H54 (cell line): Measurements from ENCODE around the gene COX15.

Experiments used
- DNase-seq: peaks from one replicate; pipeline ENCODE4 v3.0.0; 2011; ENCODE audit warnings: low spot score, mixed read lengths; ENCODE audit not compliant: insufficient read length
- FAIRE-seq: peaks from 3 replicates; lab custom pipeline; 2011; peaks lifted over from hg19 to GRCh38; lab: Jason Lieb, UNC
- POLR2A ChIP-seq: IDR thresholded peaks from 2 replicates; pipeline ENCODE4 v1.6.1; 2011; ENCODE audit warnings: low read depth, mild to moderate bottlenecking, low read length

COX15 gene

DNA sequence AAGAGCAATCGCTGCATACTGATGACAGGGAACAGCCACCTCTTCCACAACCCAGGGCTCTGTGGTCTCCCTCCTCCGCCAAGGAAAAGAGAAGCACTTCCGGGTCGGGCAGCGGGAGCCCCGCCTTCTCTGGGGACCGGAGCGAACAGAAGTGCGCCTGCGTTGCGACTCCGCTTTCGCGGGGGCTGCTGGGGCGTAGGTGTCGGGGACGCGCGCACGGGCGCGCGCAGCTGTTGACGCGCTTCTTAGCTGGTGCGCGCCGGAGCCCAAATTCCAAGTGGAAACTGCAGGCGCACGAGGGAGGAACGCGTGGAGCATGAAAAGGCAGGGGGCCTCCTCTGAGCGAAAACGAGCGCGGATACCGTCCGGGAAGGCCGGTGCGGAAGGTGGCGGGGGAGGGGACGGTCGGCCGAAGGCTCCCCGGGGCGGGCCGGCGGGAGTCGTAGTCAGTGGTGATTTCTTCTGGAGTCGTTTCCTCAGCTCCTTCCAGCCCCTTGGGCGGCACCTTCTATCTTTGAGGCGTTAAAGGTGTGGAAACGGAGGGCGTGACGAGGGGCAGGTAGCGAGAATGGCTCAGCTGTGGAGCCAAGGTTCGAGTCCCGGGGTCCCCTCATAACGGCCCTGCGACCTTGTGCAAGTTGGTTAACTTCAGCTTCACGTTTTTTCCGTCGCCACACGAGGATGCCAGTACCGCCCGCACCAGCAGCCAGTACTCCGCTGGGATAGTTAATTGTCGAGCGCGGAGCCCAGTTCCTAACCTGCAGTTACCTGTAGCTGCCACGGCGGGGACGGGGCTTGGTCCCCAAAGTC lies at the start of gene COX15, which contains the start of gene CUTC:
TSS of gene COX15 (minus strand) at position 95 of the 810 bp plus-strand sequence. CDS start at position 17, 78 bp downstream.
TSS of gene CUTC (plus strand) at position 202 of the 810 bp plus-strand sequence. CDS start at position 317, 115 bp downstream.
- FAIRE-seq = peak; percentile 58
- DNase-seq = peak; percentile 92
- peak; percentile 54 for TF ChIP-seq POLR2A

- no peak for TF ChIP-seq POLR2A
- FAIRE-seq (no peak), DNase-seq (no peak)
These were observed 47.4 kb upstream of the COX15 start for GRCh38 chr10:99779335-99779734.

GRCh38 chr10:99777918-99778714 lies 46.2 kb upstream of the COX15 start:
- DNase-seq (no peak), FAIRE-seq (peak; percentile 68)
- TF ChIP-seq POLR2A = no peak

GRCh38 chr10:99775850-99776249 lies 43.9 kb upstream of the COX15 start:
- DNase-seq (peak; percentile 48), FAIRE-seq (peak; percentile 89)
- TF ChIP-seq POLR2A = no peak

DNA sequence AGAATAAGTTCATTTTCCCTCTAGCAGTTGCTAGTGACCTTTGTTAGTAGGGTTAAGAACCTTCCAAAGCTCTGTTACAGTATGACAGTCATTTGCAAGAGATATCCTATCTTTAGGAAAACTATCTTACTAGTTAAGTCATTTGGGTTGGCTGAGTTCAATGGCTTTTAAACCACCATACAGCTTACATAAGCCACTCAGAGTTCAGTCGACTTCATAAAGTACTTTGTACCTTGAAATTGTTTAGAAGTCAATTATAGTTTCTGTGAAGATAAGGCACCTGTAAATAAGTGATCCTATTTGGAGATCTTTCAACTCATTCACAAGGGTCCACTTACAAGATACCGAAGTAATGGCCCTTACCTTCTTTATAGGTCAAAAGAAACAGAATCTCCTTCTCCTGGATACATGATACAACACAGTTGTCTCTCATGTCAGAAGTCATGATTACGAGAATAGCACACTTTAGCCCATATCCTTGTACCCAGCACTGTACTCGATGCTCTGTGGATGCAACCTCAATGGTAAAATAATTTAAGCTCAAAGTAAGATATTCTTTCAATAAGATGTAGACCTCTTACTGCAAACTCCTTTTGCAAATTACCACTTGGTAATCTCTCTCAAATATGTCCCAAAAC lies 38.6 kb upstream of the COX15 start:
- no peak for FAIRE-seq
- no peak for DNase-seq
- TF ChIP-seq POLR2A = no peak

- DNase-seq (no peak), FAIRE-seq (no peak)
- TF ChIP-seq POLR2A = no peak
These were observed 37.8 kb upstream of the COX15 start for GRCh38 chr10:99769706-99770105.

GRCh38 chr10:99768556-99768955 lies 36.6 kb upstream of the COX15 start:
- no peak for TF ChIP-seq POLR2A
- FAIRE-seq (no peak), DNase-seq (no peak)

- FAIRE-seq (no peak), DNase-seq (no peak)
- no peak for TF ChIP-seq POLR2A
These were observed 36.0 kb upstream of the COX15 start for GRCh38 chr10:99767901-99768300.

DNA sequence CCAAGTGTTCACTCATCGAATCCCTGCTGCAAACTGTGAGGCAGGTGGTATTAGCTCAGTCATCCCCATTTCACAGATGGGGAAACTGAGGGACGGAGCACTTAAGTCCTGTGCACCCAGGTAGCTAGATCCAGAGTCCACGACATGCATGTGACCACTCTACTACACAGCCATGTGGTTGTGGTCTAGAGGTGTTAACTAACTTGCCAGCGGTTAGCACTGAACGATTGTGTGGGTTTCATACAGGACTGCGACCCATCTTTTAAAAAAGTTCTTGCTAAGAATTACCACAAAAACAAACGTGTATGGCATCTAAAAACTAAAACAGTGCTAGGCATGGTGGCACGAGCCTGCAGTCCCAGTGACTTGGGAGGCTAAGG lies 34.4 kb upstream of the COX15 start:
- no peak for DNase-seq
- TF ChIP-seq POLR2A = no peak
- FAIRE-seq = no peak

- FAIRE-seq (no peak), DNase-seq (no peak)
- TF ChIP-seq POLR2A = no peak
These were observed 33.9 kb upstream of the COX15 start for GRCh38 chr10:99765672-99766301.

GRCh38 chr10:99761365-99761764 lies 29.4 kb upstream of the COX15 start:
- TF ChIP-seq POLR2A = no peak
- no peak for FAIRE-seq

DNA sequence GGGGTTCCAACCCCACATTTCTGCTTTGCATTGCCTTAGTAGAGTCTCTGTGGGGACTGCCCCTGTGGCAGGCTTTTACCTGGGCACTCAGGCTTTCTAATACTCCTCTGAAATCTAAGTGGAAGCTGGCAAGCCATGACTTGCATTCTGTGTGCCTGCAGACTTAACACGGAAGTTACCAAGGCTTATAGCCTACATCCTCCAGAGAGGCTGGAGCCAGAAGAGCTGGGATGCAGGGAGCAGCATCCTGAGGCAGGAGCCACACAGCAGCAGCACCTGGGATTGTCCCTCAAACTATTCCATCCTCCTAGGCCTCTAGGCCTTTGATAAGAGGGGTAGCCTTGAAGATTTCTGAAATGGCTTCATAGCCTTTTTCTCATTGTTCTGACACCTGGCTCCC lies 28.4 kb upstream of the COX15 start:
- FAIRE-seq (no peak), DNase-seq (no peak)
- TF ChIP-seq POLR2A = no peak

More at GRCh38 chr10:99761365-99761764, 29.4 kb upstream of the COX15 start:
- DNase-seq = no peak

DNA sequence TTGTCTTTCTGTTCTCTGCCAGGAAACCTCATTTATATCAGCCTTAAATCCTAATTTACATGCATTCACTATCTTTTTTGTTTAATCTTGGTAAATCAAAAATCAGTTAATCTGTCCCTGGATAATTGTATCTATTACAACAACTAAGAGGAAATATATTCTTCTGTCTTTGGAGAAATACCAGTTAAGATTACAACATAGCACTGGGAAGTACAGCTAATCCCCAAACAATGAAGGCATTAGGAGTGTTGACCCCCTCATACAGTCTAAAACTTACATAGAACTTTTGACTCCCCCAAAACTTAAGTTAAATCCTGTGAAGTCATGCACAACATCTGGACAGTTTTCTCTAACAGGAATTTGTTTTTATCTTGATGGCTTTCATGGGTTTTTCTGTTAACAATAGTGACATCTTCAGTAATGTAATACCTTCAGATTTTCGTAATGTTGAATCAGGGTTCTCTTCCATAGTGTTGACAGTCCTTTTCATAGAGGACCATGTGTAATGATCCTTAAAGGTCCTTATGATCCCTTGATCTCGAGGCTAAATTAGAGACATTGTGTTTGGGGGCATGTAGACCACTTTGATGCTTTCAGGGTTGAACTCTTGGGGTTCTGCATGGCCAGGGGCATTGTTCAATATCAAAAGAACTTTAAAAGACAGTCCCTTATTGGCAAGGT lies 26.4 kb upstream of the COX15 start:
- TF ChIP-seq POLR2A = no peak
- DNase-seq (no peak), FAIRE-seq (no peak)
